ENCODE data around the gene INPP5J.
"Not testable (repeated sequence)": the region's sequence is repeated elsewhere in the genome, so short reads cannot be mapped to it uniquely, and the experiment has no call there.

INPP5J gene

DNA sequence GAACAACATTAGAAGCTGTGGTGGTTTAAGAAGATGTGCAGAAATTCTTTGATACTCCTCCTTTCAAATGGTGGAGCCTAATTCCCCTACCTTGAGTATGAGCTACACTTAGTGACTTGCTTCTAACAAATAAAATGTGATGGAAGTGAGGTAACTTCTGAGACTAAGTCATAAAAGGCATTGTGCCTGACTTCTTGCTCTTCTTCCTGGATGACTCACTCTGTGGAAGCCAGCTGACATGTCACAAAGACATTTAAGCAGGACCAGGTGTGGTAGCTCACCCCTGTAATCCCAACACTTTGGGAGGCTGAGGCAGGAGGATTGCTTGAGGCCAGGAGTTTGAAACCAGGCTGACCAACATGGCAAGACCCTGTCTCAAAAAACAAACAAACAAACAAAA, 21.5 kb downstream of the INPP5J start:
- no peak for DNase-seq (ENCODE audit: low read depth in 4 of 4, low spot score in 1 of 4)

DNA sequence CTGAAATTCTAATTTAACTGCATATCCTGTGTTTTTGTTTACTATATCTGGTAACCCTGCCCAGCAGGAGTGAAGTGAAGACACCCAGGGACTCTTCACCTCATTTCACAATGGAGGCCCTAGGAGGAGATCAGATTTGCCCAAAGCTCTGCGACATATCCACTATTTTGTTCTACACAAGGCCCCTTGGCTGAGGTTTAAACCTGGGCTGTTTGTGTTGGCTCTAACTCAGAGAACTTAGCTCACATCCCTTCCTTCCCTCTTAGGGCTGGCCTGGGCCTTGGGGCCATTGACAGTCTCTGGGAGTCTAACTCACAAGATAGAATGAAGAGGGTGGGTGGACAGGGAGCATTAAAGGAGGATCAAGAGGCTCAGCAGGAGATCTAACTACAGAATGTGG, 25.7 kb downstream of the INPP5J start:
- no peak for DNase-seq (ENCODE audit: low read depth in 4 of 4, low spot score in 1 of 4)

DNA sequence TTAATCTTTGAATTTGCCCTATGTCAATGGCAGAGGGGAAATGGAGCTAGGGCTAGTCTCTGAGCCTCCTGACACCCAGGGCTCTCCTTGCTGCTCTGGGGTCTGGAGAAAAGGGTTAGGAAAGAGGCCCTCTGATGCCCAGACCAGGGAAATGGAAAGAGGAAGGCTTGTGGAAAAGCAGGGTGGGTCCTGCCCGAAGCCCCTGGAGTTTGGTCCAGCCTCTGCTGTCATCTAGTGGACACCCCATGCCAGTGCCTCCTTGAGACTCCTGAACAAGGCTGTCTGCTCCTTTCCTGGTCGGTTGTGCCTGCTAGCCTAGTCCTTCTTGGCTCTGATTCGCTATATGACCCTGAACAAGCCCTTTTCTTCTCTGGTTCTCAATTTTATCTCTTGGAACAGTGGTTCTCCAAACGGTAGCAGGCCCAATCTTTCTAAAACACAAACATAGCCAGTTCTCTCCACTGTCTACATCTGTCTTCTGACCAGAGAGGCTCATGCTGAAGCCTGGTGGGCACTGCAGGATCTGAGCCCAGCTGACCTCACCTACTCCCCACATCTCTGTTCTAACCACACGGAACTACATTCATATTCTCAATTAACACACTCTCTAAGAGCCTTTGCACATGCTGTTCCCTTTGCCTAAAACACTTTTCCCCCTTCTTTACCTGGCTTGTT, 26.3 kb downstream of the INPP5J start:
- no peak for DNase-seq (ENCODE audit: low read depth in 4 of 4, low spot score in 1 of 4)

DNA sequence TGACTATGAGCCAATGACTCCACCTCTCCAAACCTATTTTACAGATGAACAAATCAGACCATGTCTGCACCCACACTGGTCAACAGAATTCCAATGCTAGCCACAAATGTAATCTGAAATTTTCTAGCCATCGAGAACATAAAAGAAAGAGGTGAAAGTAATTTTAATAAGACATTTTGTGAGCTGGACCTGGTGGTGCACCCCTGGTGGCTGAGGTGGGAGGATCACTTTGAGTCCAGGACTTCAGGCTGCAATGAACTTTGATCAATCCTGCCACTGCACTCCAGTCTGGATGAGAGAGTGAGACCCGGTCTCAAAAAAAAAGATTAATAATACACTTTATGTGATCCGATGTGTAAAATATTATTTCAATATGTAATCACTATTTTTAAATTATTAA, 27.8 kb downstream of the INPP5J start:
- DNase-seq (ENCODE audit: low read depth in 4 of 4, low spot score in 1 of 4): no peak

DNA sequence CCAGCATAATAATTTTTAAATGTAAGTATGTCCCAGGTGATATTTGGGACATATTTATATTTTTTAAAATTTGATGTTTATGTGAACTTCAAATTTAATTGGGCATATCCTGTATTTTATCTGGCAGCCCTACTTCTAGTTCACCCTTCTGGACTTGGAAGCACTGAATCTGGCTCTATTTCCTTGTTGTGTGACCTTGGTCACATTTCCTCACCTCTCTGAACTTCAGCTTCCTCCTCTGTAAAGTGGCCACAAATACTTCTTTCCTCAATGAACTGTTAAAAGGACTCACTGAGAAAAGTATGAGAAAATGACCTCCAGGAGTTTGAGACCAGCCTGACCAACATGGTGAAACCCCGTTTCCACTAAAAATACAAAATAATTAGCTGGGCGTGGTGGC, 29.1 kb downstream of the INPP5J start:
- DNase-seq (ENCODE audit: low read depth in 4 of 4, low spot score in 1 of 4): no peak

DNA sequence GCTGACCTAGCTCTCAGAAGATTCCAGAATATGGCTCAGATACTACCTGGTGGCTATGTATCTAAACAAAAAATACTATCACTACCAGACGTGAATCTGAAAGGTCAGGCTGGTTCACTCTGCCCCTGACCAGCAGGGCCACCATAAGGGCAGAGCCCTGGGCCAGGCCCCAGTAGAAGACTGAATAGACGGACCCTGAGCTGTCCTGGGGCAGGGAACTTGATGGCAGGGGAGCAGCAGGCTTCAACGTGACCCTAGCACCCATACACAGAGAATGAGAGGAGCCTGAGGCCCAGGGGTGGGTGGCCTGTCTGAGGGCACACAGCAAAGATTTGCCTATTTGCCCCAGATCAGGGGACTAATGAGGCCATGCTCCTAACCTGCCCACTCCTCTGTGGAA, 30.6 kb downstream of the INPP5J start:
- DNase-seq (ENCODE audit: low read depth in 4 of 4, low spot score in 1 of 4): no peak

DNA sequence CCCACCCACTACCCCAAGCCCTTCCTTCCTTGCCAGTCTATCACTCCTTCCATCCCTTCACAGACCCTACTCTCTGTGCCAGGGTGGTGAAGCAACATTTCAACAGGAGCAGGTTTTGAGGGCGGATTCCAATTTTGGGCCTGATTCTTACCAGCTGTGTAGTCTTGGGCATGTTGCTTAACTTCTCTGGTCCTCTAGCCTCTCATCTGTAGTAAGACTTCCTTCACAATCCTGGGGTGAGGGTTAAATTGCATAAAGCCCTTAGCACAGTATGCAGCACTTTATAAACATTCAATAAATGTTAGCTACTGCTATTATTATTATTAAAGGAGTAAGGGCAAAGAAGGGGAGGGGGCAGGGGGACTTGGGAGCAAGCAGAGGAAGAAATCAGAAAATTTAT, 32.2 kb downstream of the INPP5J start:
- DNase-seq (ENCODE audit: low read depth in 4 of 4, low spot score in 1 of 4): no peak

DNA sequence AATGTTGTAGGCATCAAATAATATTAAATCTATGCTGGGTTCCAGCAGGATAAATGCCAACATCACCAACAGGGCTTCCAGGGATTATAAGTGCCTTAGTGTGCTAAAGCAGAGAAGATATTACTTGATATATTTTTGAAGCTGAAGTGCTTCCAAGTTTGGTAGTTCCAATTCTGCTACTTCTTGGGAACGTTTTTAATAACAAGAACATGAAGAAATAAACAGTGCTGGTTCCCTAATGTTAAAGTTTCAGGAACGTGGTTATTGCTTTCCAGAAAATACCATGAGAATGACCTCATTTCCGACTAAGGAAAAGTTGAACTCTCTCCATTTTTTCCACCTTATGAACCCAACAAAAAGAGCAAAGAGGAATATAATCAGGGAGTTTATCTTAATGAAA, 32.7 kb downstream of the INPP5J start:
- DNase-seq (ENCODE audit: low read depth in 4 of 4, low spot score in 1 of 4): no peak

DNA sequence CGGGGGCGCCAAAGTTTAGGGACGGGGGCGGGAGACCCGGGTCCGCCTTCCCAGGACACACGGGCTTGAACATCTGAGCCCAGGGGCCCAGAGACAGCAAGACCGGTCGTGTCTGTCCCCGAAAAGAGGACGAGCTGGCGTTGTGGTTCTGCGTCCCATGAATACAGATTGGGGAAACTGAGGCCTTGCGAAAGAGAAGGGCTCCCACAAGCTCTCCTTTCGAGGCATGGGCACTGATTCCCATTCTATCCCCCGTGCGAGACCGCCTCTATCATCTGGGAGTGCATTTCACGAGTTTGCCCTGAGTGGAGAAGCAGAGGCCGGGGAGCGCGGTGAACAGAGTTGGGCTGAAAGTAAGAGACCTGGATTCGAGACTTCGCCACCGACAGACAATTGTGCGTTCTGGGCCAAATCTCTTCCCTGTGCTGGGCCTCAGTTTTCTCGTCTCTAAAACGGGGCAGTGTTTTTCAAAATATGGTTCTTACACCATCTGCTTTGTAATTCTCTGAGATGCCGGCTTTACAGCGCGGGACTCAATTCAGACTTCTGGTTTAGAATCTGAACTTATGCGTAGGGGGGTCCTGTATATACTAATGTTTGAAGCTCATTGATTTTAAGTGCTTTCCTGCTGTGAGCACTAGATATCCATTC, 37.7 kb downstream of the INPP5J start:
- DNase-seq (ENCODE audit: low read depth in 4 of 4, low spot score in 1 of 4): no peak

DNA sequence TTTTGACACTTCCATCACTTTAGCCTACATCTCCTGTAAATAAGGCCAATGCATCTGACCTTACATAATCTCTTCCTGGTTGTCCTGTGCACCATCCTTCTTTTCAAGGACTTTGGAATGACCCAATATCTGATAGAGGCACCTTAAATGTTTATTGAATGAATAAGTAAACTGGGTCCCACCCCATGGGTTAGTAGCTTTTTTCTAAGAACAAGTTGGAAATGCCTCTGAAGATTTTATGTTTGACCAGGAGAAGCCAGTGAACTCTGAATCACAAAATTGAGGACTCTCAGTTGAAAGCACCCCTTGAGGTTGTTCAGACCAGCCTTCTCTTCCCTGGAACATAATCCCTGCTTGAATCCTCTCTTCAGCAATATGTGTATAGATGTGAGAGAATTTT, 38.6 kb downstream of the INPP5J start:
- DNase-seq (ENCODE audit: low read depth in 4 of 4, low spot score in 1 of 4): no peak

DNA sequence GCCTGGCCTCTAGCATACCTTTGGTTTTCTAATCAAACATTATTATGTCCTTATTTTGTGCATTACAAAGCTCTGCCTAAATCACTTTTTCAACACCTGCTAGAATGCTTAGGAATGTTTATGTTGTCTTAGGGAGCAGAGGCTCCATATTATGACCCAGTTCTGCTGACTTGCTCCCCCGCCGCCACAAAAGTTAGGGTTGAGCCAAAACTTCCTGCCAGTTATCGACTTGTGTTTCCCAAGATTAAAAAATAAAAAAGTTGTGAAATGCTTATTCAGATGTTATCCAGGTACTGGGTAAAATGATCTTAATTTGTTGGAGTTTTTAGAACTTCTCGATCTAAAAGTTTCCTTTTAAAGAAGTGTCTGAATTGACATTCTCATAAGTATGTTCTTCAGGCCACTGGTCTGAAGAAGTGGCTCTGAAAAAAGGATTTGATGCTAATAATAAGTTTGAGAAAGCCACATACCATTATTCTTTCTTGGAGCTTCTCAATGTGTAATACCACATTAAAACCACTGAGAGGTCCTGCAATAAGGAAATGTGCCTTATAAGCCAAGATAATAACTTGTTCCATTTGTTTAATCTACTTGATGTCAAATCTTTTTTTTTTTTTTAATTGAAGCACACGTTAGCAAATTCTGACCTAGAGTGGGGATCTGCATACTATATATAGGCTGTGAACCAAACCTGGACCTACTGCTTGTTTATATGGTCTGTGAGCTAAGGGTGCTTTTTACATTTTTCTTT, 39.4 kb downstream of the INPP5J start:
- DNase-seq (ENCODE audit: low read depth in 4 of 4, low spot score in 1 of 4): no peak

DNA sequence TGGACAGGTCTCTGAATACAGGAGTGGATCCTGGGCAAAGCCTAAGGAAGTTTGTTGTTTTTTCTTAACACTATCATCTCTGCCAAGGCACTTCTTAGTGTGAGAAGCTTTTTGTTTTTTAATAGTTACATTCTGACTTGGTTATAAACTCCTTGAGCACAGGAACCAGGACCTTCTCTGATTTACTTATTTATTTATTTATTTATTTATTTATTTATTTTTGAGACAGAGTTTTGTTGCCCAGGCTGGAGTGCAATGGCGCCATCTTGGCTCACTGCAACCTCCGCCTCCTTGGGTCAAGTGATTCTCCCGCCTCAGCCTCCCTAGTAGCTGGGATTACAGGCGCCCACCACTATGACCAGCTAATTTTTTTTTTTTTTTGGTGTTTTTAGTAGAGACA, 48.2 kb downstream of the INPP5J start:
- no peak for DNase-seq (ENCODE audit: low read depth in 4 of 4, low spot score in 1 of 4)

DNA sequence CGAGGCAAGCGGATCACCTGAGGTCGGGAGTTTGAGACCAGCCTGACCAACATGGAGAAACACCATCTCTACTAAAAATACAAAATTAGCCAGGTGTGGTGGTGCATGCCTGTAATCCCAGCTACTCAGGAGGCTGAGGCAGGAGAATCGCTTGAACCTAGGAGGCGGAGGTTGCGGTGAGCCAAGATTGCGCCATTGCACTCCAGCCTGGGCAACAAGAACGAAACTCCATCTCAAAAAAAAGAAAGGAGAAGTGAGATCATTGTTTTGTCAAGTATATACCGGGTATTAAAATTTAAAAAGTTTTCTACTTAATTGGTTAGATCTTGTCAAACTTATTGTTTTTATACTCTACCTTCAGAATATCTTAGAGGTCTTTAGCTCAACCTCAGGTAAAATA, 49.0 kb downstream of the INPP5J start:
- not testable (repeated sequence) for DNase-seq (ENCODE audit: low read depth in 4 of 4, low spot score in 1 of 4)

DNA sequence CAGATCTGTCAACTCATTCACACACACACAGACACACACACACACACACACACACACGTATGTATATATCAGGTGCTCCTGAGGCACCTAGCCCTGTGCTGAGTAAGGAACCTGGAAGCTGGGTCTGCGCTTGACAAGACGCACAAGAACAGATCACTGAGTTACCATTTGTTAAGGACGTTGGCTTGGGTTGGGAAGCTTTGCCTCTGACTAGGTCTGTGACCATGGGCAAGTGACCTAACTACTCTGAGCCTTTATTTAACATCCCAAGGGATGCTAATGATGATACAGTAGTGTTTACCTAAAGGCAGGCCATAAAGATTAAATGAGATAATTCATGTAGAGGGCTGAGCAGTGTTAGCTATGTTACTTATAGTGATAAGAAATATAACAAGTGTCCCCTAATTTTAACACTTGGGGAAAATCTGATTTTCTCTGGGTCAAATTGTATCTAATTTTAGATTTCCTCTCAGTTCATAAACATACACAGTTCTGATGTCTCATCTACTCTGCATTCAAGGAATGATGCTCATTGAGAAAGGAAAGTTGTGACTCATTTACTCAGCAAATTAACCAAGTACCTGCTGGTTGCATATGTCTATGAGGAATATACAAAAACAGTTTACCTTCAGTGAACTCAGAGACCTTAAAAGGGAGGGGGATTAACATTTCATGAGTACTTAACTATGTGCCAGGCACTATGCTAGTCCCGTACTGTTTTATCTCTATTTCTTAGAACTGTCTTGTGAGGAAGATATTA, 50.8 kb downstream of the INPP5J start:
- DNase-seq (ENCODE audit: low read depth in 4 of 4, low spot score in 1 of 4): no peak

DNA sequence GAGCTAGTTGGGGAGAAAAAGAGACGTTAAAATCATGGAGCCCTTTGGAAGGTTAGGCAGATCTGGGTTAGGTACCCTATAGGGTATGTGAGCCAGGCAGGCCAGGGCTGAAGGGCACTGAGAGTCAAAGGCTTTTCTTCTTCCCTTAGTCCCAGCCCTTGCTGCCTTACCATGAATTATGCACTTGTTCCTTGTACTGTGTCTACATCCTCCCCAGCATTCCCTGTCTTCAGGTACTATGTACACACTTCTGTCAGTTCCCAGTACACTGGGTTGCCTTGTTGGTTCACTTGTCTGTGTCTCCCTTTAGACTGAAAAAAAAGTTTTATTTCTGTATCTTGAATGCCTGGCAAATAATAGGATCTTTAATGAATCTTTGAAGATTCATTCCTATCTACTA, 54.2 kb downstream of the INPP5J start:
- DNase-seq (ENCODE audit: low read depth in 4 of 4, low spot score in 1 of 4): no peak

DNA sequence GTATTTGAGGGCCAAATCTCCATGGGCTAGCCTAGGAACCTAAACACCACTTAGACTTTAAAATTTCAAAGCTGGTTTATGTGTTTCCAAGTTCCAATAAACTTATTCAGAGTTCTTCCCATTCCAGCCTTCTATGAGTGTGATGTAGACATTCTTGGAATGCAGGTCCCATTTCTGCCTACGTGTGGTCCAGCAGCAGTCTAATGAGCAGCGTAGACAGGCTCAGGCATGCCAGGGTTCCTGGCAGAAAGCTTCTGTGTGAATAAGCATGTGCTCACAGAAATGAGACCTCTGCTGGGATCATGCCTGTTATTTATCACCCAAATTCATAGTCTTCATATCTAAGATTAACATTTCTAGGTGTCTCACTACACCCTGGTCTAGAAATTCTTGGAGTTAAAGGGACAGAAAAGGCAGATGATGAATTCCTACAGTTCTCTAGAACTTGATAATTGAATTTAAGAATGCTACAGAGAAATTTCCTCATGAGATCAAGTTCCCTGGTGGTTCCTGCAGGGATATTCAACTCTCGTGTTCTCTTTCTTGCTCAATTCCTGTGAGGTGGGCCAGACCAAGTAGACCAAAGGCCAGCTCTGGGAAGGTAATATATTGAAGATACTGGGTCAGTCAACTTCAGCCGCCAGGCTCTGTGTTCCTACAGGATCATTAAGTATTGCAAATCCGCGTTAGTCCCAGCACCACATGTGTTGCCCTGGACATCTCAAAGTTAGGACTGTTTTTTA, 54.8 kb downstream of the INPP5J start:
- no peak for DNase-seq (ENCODE audit: low read depth in 4 of 4, low spot score in 1 of 4)

DNA sequence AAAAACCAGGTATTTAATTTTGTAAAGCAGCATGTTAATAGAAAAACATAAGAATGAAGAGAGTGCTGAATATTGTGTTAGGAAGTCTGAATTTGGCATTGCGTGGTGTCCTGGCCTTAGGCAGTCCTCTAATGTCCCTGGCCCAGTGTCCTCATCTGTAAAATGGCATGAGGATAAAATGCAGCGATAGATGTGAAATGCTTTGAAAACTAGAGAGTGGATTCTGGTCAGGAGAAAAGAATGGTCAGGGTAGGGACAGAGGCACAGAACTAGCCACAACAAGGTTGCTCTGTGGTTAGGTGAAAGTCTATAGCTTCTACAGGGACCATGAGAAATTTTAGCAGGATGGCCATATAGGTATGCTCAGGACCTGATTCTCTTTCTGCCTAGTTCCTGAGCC, 56.1 kb downstream of the INPP5J start:
- no peak for DNase-seq (ENCODE audit: low read depth in 4 of 4, low spot score in 1 of 4)

DNA sequence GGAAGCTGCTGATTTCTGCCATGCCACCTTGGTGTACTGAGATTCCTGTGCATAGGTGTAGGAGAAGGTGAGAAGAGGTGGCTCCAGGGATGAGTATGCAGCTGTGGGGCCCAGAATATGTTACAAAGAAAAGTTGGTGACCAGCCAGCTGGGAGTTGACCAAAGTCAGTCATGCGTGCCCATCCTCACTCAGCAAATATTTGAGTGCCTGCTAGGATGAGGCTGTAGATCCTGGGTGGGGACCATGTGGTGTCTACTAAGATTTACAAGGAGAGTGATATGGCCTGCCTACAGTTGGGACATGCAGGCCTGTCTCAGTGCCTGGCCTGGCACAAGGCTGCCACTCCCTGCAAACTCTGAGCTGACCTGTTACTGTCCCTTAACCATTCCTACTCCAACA, 56.6 kb downstream of the INPP5J start:
- no peak for DNase-seq (ENCODE audit: low read depth in 4 of 4, low spot score in 1 of 4)

DNA sequence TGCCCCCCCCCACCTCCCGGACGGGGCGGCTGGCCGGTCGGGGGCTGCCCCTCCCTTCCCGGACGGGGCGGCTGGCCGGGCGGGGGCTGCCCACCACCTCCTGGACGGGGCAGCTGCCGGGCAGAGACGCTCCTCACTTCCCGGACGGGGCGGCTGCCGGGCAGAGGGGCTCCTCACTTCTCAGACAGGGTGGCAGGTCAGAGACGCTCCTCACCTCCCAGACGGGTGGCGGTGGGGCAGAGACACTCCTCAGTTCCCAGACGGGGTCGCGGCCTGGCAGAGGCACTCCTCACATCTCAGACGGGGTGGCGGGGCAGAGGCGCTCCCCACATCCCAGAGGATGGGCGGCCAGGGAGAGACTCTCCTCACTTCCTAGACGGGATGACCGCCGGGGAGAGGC, 61.2 kb downstream of the INPP5J start:
- DNase-seq (ENCODE audit: low read depth in 4 of 4, low spot score in 1 of 4): no peak
